H1 (cell line): ENCODE results near the gene ELP4. TPM values are rescaled to one million over a fixed set of nuclear protein-coding genes. Genes with fewer than 3 reads are reported as not detected.

Experiments
- CTCF ChIP-seq, 3 experiments: IDR thresholded peaks; 1 replicate in 2 of 3; 2 replicates in 1 of 3; pipeline versions ENCODE4 v1.5.1 to v1.6.1; 2011; ENCODE audit warnings: low read length in 3 of 3, mild to moderate bottlenecking in 3 of 3, inconsistent platforms in 2 of 3, low read depth in 1 of 3, moderate library complexity in 1 of 3; ENCODE audit not compliant: insufficient read depth in 1 of 3; ENCODE audit errors: control extremely low read depth in 1 of 3
- HDAC2 ChIP-seq, 2 experiments: fragments of 300-600 bp in 1 of 2; sonication (generic) in 1 of 2; IDR thresholded peaks; 2 replicates each; pipeline ENCODE4 v1.6.1; 2011 to 2012; ENCODE audit warnings: low read depth in 2 of 2, low read length in 2 of 2, mild to moderate bottlenecking in 2 of 2, moderate library complexity in 2 of 2, borderline replicate concordance in 1 of 2, inconsistent platforms in 1 of 2
- YY1 ChIP-seq: IDR thresholded peaks from 2 replicates; pipeline ENCODE4 v1.6.1; 2011; ENCODE audit warnings: low read depth, mild to moderate bottlenecking, low read length
- polyA plus RNA-seq, 7 experiments: library from polyadenylated mRNA; depleted of rRNA in 3 of 7; stranded (reverse) in 5 of 7; unstranded in 2 of 7; fragments of >200 nt in 5 of 7; fragments of 200-250 nt in 2 of 7; gene quantifications; 1 replicate in 5 of 7; 2 replicates in 1 of 7; 4 replicates in 1 of 7; pipeline versions ENCODE4 v1.2.1 to v1.2.3, GENCODE V29; 2011 to 2013; ENCODE audit warnings: missing spikeins in 2 of 7, mixed read lengths in 2 of 7
- total RNA-seq: library from RNA; stranded (reverse); fragmentation: NEBNext Ultra II Directional; extraction: Animal tissue kit (Norgen Biotek cat#: 25700); gene quantifications from 2 replicates; pipeline ENCODE4 v1.2.1, GENCODE V29; 2021

ELP4 gene
- total and polyA plus RNA-seq, 2 of the 8 experiments (the other 6 are each of a cell fraction or from before 2014, with no cell fraction given) = 14.0 to 18.6 TPM

GRCh38 chr11:31529701-31530100 is 20.1 kb downstream of the ELP4 start (continued):
- no peak for TF ChIP-seq CTCF (IDR thresholded peaks at IDR 0.05; ENCODE audit: control extremely low read depth in 1 of 3, insufficient read depth in 1 of 3, low read depth in 1 of 3, low read length in 3 of 3)
- TF ChIP-seq YY1 = no peak
- TF ChIP-seq HDAC2 (IDR thresholded peaks at IDR 0.05; ENCODE audit: borderline replicate concordance in 1 of 2, low read depth in 2 of 2, low read length in 2 of 2) = no peak
- TF ChIP-seq, all 59 proteins: peak for 0
